ENCODE results near the gene PCGF3.

PCGF3 gene

DNA sequence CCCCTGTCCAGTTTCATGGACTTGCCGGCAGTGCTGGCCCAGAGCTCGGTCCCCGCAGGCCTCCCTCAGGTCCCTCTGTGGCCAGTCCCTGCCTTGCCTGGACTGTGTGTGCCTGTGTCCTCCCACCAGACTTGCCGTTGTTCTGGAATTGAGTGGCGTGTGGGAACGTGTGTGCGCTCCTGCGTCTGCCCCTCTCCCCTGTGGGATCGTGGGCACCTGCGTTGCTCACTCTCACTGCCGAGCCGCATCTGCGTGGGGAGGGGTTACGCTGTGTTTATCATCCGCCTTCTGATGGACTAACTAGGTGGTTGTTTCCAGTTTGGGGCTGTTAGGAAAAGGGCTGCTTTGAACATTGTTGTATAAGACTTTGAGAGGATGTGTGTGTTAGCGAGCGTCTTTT lies 21.2 kb downstream of the PCGF3 start:
- no peak for TF ChIP-seq TAF1 (IDR thresholded peaks at IDR 0.05; ENCODE audit: borderline replicate concordance, insufficient read depth, low read length)
- TF ChIP-seq SIN3A (IDR thresholded peaks at IDR 0.05; ENCODE audit: borderline replicate concordance, insufficient read depth, low read length) = no peak
- no peak for TF ChIP-seq POLR2AphosphoS5 (IDR thresholded peaks at IDR 0.05; ENCODE audit: low read depth, low read length)
- TF ChIP-seq, protein P1, sequence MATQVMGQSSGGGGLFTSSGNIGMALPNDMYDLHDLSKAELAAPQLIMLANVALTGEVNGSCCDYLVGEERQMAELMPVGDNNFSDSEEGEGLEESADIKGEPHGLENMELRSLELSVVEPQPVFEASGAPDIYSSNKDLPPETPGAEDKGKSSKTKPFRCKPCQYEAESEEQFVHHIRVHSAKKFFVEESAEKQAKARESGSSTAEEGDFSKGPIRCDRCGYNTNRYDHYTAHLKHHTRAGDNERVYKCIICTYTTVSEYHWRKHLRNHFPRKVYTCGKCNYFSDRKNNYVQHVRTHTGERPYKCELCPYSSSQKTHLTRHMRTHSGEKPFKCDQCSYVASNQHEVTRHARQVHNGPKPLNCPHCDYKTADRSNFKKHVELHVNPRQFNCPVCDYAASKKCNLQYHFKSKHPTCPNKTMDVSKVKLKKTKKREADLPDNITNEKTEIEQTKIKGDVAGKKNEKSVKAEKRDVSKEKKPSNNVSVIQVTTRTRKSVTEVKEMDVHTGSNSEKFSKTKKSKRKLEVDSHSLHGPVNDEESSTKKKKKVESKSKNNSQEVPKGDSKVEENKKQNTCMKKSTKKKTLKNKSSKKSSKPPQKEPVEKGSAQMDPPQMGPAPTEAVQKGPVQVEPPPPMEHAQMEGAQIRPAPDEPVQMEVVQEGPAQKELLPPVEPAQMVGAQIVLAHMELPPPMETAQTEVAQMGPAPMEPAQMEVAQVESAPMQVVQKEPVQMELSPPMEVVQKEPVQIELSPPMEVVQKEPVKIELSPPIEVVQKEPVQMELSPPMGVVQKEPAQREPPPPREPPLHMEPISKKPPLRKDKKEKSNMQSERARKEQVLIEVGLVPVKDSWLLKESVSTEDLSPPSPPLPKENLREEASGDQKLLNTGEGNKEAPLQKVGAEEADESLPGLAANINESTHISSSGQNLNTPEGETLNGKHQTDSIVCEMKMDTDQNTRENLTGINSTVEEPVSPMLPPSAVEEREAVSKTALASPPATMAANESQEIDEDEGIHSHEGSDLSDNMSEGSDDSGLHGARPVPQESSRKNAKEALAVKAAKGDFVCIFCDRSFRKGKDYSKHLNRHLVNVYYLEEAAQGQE (IDR thresholded peaks at IDR 0.05; ENCODE audit: insufficient read depth in 1 of 2, low read depth in 2 of 2, low read length in 2 of 2) = no peak
- no peak for TF ChIP-seq FOXP2 (optimal IDR thresholded peaks at IDR 0.05; ENCODE audit: borderline replicate concordance, extremely low read depth, extremely low read length, insufficient read depth)

DNA sequence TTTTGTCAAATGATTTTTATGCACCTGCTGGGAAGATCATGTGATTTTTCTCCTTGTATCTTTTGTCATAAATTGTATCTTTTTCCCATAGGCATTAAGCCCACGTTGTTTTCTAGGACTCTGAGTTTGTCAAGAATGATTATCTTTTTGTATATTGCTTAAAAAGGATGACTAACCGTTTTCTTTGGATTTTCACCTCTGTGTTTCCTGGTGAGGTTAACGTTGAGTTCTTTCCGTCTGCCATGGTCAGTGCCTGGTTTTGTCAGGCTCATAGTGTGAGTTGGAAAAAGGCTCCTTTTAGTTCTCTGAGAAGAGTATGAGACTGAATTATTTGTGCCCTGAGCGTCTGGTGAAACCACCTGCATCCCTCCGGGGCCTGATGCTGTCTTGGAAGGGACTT lies 21.9 kb downstream of the PCGF3 start:
- TF ChIP-seq, protein P1 (IDR thresholded peaks at IDR 0.05; ENCODE audit: insufficient read depth in 1 of 2, low read depth in 2 of 2, low read length in 2 of 2) = no peak

DNA sequence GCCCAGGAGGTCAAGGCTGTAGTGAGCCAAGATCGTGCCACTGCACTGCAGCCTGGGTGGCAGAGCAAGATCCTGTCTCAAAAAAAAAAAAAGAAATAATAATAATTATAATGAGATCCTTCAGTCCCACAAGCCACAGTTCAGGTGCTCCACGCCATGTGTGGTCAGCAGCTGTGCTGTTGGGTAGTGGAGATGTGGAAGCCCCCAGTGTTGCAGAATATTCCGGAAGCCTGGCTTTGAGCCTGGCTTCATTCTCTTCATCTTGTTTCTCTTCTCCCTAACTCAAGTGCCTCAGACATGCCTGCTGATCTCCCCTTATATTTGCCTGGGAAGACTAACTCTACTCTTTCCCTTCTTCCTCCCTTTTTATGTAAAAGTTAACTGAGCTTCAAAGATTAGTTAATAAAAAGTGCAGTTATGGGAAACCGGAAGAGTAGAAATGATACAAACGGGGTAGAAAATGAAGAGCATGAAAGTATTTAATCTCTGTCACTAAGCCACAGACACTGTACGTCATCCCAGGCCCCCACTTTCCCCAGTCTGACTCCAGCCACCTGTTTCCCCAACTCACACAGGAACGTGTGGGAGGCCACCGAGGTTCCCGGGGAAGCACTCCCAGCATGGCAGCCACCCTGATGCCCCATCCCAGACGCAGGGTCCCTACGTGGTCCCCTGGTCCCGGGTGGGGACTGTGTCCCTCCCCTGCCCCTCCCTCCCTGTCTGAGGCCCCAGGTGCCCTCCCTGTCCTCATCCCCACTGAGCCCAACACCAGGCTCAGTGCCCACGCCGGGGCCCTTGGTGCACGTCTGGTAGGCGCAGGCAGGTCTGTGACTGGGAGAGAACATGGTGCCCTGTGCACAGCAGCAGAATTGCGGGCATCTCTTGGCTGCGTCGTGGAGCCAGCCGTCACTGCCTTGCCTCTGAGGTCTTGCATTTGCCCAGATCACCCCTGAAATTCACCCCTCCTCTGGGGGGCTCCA lies 24.0 kb downstream of the PCGF3 start:
- TF ChIP-seq, protein P1 (IDR thresholded peaks at IDR 0.05; ENCODE audit: insufficient read depth in 1 of 2, low read depth in 2 of 2, low read length in 2 of 2) = no peak
- TF ChIP-seq TAF1 (IDR thresholded peaks at IDR 0.05; ENCODE audit: borderline replicate concordance, insufficient read depth, low read length) = no peak

DNA sequence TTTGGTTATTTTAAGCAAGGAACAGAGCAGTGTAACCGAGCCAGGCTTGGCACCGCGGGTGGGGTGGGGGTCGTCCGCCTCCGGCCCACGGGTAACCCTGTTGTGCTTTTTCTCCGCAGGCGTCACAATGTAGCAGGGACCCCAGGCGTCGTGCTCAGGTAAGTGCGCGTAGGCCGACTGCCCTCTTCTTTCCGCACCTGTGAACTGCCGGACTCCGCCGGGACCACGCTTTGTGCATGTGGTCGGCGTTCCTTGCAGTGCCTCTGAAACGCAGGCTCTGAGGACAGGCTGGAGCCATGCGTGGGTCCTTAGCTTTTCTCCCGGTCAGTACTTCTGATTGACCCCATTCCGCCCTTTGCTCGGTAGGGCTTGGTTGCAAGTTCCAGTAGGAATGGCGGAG lies 24.9 kb downstream of the PCGF3 start:
- TF ChIP-seq, protein P1 (IDR thresholded peaks at IDR 0.05; ENCODE audit: insufficient read depth in 1 of 2, low read depth in 2 of 2, low read length in 2 of 2) = no peak
- TF ChIP-seq POLR2AphosphoS5 (IDR thresholded peaks at IDR 0.05; ENCODE audit: low read depth, low read length) (no peak), FOXP2 (optimal IDR thresholded peaks at IDR 0.05; ENCODE audit: borderline replicate concordance, extremely low read depth, extremely low read length, insufficient read depth) (no peak), SIN3A (IDR thresholded peaks at IDR 0.05; ENCODE audit: borderline replicate concordance, insufficient read depth, low read length) (no peak), TAF1 (IDR thresholded peaks at IDR 0.05; ENCODE audit: borderline replicate concordance, insufficient read depth, low read length) (no peak)

DNA sequence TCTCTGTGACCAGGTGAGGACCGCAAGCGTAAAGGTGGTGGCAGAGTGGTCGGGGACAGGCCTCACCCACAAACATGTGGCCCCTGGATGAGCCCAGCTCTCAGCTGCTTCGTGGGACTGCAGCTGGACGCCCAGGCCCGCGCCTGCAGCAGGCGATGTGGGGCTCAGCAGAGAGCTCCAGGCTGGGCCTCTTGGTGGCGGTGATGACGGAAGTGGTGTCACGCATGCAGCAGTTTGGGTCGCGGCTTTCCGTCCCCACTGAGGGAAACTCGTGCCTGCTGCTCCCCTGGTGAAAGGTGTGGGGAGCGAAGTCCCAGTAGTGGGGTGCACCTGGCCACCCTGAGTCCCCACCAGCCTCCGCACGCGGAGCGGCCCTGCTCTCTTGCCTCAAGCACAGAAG lies 26.9 kb downstream of the PCGF3 start:
- no peak for TF ChIP-seq TAF1 (IDR thresholded peaks at IDR 0.05; ENCODE audit: borderline replicate concordance, insufficient read depth, low read length)
- no peak for TF ChIP-seq SIN3A (IDR thresholded peaks at IDR 0.05; ENCODE audit: borderline replicate concordance, insufficient read depth, low read length)
- TF ChIP-seq FOXP2 (optimal IDR thresholded peaks at IDR 0.05; ENCODE audit: borderline replicate concordance, extremely low read depth, extremely low read length, insufficient read depth) = no peak
- TF ChIP-seq, protein P1 (IDR thresholded peaks at IDR 0.05; ENCODE audit: insufficient read depth in 1 of 2, low read depth in 2 of 2, low read length in 2 of 2) = no peak
- no peak for TF ChIP-seq POLR2AphosphoS5 (IDR thresholded peaks at IDR 0.05; ENCODE audit: low read depth, low read length)
